Prostate gland (tissue), 2 donors: ENCODE measurements around the gene CSNK2B. TPM values are rescaled to one million over a fixed set of nuclear protein-coding genes. Genes with fewer than 3 reads are reported as not detected.

Source experiments
- DNase-seq: peaks from one replicate; pipeline ENCODE4 v3.0.0-alpha.2; 2019; ENCODE audit warnings: low spot score
- H3K27ac ChIP-seq, 2 donors: fragments of 200-600 bp; sonication (generic); 2 replicates each; pipeline ENCODE4 v1.5.1; 2017 to 2019
- H3K27me3 ChIP-seq: fragments of 200-600 bp; sonication (generic); replicated peaks from 2 replicates; pipeline ENCODE4 v1.5.1; 2019; ENCODE audit not compliant: insufficient read depth
- H3K36me3 ChIP-seq, 2 donors: fragments of 200-600 bp; sonication (generic); 1 replicate in 1 of 2; 2 replicates in 1 of 2; pipeline versions ENCODE4 v1.5.1 to v1.8.1; 2017 to 2019
- H3K4me1 ChIP-seq: fragments of 200-600 bp; sonication (generic); replicated peaks from 2 replicates; pipeline ENCODE4 v1.5.1; 2019
- H3K4me3 ChIP-seq, 2 donors: fragments of 200-600 bp; sonication (generic); 2 replicates each; pipeline ENCODE4 v1.5.1; 2017 to 2019
- H3K9me3 ChIP-seq: fragments of 200-600 bp; sonication (generic); 2 replicates; pipeline ENCODE4 v1.5.1; 2017
- POLR2A ChIP-seq: fragments of 450-650 bp; IDR thresholded peaks from one replicate; pipeline ENCODE4 v1.6.1; 2016; ENCODE audit warnings: antibody characterized with exemption, mild to moderate bottlenecking
- POLR2AphosphoS5 ChIP-seq: sonication (generic); formaldehyde crosslinking; IDR thresholded peaks from one replicate; pipeline ENCODE4 v1.6.1; 2017; ENCODE audit warnings: antibody characterized with exemption
- WGBS: methylation state at CpG from one replicate; pipeline ENCODE4 v1.1.5; 2018; 5-methylcytosine and 5-hydroxymethylcytosine counted together
- intact Hi-C: fragments of 100-400 bp; cut with DNase I; formaldehyde crosslinking; loops from one replicate; pipeline ENCODE4 v1.14.2; 2022
- total RNA-seq, 2 donors: library from RNA; depleted of rRNA; stranded (reverse); fragments of >200 nt; gene quantifications; one replicate each; pipeline ENCODE4 v1.1.0, GENCODE V29; 2016
- TF ChIP-seq, protein P1 (sequence below), 4 experiments: fragments of 200-600 bp in 2 of 4; fragments of 450-650 bp in 2 of 4; sonication (generic) in 2 of 4; IDR thresholded peaks; 1 replicate in 3 of 4; 2 replicates in 1 of 4; pipeline ENCODE4 v1.5.1; 2016 to 2019; ENCODE audit warnings: antibody characterized with exemption in 4 of 4, mild to moderate bottlenecking in 2 of 4, moderate library complexity in 2 of 4

The CSNK2B gene
- total RNA-seq, 2 donors from 2014 or later: 214 to 285 TPM

- Histone ChIP-seq H3K27me3 (no peaks in the 10 kb centered on the region), H3K9me3 (no peaks in the 10 kb centered on the region), H3K36me3 (peaks cover 7 to 13% of the 10 kb centered on the region in 2 donors), H3K4me1 (peaks cover 5% of the 10 kb centered on the region), H3K27ac (peak overlapping the region; percentile 97 to 99), H3K4me3 (peak overlapping the region; percentile 64 to 72)
- 5% methylated on average over 37 of the region's 37 CpGs for WGBS
- TF ChIP-seq, protein P1, sequence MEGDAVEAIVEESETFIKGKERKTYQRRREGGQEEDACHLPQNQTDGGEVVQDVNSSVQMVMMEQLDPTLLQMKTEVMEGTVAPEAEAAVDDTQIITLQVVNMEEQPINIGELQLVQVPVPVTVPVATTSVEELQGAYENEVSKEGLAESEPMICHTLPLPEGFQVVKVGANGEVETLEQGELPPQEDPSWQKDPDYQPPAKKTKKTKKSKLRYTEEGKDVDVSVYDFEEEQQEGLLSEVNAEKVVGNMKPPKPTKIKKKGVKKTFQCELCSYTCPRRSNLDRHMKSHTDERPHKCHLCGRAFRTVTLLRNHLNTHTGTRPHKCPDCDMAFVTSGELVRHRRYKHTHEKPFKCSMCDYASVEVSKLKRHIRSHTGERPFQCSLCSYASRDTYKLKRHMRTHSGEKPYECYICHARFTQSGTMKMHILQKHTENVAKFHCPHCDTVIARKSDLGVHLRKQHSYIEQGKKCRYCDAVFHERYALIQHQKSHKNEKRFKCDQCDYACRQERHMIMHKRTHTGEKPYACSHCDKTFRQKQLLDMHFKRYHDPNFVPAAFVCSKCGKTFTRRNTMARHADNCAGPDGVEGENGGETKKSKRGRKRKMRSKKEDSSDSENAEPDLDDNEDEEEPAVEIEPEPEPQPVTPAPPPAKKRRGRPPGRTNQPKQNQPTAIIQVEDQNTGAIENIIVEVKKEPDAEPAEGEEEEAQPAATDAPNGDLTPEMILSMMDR (IDR thresholded peaks at IDR 0.05): no peak
- peak; percentile 71 for TF ChIP-seq POLR2A
- peak; percentile 91 for TF ChIP-seq POLR2AphosphoS5
- intact Hi-C loops: no loop called here
- peak; percentile 86 for DNase-seq
These were observed 12.8 kb upstream of the CSNK2B start for GRCh38 chr6:31652925-31653724.

- intact Hi-C loops: no loop called here
- H3K4me1 ChIP-seq: peaks cover 21% of the 10 kb centered on the region
- no peak overlapping the region for H3K27ac ChIP-seq
- H3K27me3 ChIP-seq: no peaks in the 10 kb centered on the region
- H3K36me3 ChIP-seq: no peaks in the 10 kb centered on the region
- DNase-seq: no peak
- TF ChIP-seq POLR2A (no peak), POLR2AphosphoS5 (no peak)
- TF ChIP-seq, protein P1 (IDR thresholded peaks at IDR 0.05): no peak
- no peaks in the 10 kb centered on the region for H3K9me3 ChIP-seq
- no peak overlapping the region for H3K4me3 ChIP-seq
- WGBS: 84% methylated on average over 8 of the region's 8 CpGs
These were observed 11.1 kb upstream of the CSNK2B start for GRCh38 chr6:31654574-31655348.

DNA sequence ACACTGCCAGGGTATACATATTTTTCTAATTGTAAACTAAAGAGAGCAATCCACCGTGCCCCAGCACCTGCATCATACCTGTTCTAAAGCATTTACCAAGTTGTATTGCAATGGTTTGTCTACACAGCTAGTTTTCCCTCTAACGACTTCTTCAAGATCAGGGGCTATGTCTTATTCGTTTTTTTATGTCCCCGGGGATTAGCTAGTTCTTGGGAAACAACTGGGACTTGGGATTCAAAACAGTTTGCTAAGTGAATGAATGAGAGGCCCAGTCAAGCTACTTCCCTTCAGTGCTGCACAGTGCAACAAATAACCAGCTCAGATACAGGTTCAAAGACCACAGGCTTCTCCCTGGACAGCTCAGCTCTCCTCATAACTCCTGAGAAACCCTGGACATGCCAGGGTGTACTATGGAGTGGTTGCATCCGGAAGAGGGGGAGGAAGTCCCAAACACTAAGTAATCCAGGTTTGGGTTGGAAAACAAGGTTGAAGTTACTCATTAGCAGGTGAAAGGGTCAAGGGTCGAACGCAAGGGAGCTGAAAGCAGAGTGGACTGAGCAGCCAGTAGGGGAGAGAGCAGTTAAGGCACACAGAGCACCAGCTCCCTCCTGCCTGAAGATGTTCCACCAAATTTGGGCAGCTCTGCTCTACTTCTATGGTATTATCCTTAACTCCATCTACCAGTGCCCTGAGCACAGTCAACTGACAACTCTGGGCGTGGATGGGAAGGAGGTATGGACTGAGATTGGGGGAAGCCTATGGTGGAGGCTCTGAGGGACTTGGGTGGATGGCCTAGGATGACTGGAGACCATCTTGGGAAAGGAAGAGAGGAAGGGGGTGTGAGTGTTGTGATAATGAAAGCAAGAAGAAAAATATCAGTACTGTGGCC, 10.3 kb upstream of the CSNK2B start, which contains the start of gene APOM:
Gene APOM (plus strand): TSS at position 546 of the 889 bp plus-strand sequence. CDS start 73 bp downstream, at position 619.
- Histone ChIP-seq H3K4me3 (no peak within 1 kb of the TSS), H3K9me3 (no peaks in the 10 kb centered on the region), H3K27me3 (no peaks in the 10 kb centered on the region), H3K4me1 (peaks cover 21% of the 10 kb centered on the region), H3K36me3 (no peaks in the 10 kb centered on the region), H3K27ac (no peak within 1 kb of the TSS)
- no peak for DNase-seq
- intact Hi-C loops: no loop called here
- TF ChIP-seq POLR2A (no peak), POLR2AphosphoS5 (no peak)
- TF ChIP-seq, protein P1 (IDR thresholded peaks at IDR 0.05): no peak
- WGBS: 65% methylated on average over 8 of the region's 8 CpGs

DNA sequence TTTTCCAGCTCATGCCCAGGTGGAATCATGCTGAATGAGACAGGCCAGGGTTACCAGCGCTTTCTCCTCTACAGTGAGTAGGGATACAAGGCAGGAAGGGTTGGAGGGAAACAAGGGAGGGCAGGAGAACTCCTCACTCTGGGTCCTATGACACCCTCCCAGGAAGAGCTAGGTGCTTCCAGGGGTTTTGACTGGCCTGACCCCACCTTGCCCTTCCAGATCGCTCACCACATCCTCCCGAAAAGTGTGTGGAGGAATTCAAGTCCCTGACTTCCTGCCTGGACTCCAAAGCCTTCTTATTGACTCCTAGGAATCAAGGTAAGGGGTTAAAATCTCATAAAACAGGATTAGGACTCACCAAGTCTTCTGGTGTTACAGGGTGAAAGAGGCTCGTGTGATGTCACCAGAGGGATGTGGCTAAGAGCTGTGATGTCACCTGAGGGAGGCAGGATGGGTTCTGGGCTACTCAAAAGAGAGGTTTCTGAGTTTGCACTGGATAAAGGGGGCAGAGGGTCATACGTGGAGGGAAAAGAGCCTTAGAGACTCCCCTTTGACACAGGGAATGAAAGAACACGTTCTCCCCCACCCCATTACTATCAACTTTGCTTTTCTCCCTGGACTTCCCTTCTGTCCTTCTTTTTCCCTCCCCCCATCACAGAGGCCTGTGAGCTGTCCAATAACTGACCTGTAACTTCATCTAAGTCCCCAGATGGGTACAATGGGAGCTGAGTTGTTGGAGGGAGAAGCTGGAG, 8.3 kb upstream of the CSNK2B start:
- Histone ChIP-seq H3K4me1 (peaks cover 16% of the 10 kb centered on the region), H3K9me3 (no peaks in the 10 kb centered on the region), H3K27me3 (no peaks in the 10 kb centered on the region), H3K4me3 (no peak overlapping the region), H3K27ac (no peak overlapping the region), H3K36me3 (no peaks in the 10 kb centered on the region)
- intact Hi-C loops: no loop called here
- DNase-seq: no peak
- 77% methylated on average over 6 of the region's 6 CpGs for WGBS
- TF ChIP-seq POLR2AphosphoS5: no peak
- TF ChIP-seq, protein P1 (IDR thresholded peaks at IDR 0.05): no peak
- TF ChIP-seq POLR2A: no peak
